Esophagus (tissue), 2 donors: ENCODE data around the gene TMEM203. TPM values are rescaled to one million over a fixed set of nuclear protein-coding genes. Genes with fewer than 3 reads are reported as not detected.

Experiments
- H3K27ac ChIP-seq, 2 donors: one replicate each; pipeline ENCODE4 v1.5.1; 2013; ENCODE audit warnings: low read depth in 2 of 2, mild to moderate bottlenecking in 2 of 2, inconsistent platforms in 1 of 2, low read length in 1 of 2, moderate library complexity in 1 of 2
- H3K27me3 ChIP-seq, 2 donors: one replicate each; pipeline ENCODE4 v1.6.1; 2013; ENCODE audit warnings: low read length in 2 of 2, control low read depth in 1 of 2, mild to moderate bottlenecking in 1 of 2; ENCODE audit not compliant: insufficient read depth in 2 of 2, control insufficient read depth in 1 of 2
- H3K36me3 ChIP-seq, 2 donors: one replicate each; pipeline ENCODE4 v1.6.1; 2013; ENCODE audit warnings: low read length in 1 of 2; ENCODE audit not compliant: control insufficient read depth in 2 of 2, insufficient read depth in 2 of 2
- H3K4me1 ChIP-seq, 2 donors: one replicate each; pipeline ENCODE4 v1.6.1; 2013; ENCODE audit warnings: low read length in 1 of 2; ENCODE audit not compliant: control insufficient read depth in 2 of 2, insufficient read depth in 2 of 2
- H3K4me3 ChIP-seq, 2 donors: one replicate each; pipeline ENCODE4 v1.5.1; 2013; ENCODE audit warnings: low read length in 2 of 2, mild to moderate bottlenecking in 2 of 2, low read depth in 1 of 2, moderate library complexity in 1 of 2
- H3K9me3 ChIP-seq, 2 donors: one replicate each; pipeline ENCODE4 v1.6.1; 2013; ENCODE audit warnings: mild to moderate bottlenecking in 2 of 2, low read depth in 1 of 2, low read length in 1 of 2, moderate library complexity in 1 of 2; ENCODE audit not compliant: control insufficient read depth in 2 of 2, insufficient read depth in 1 of 2
- WGBS, 2 donors: extraction: QIAGEN DNeasy Blood & Tissue Kit; methylation state at CpG; one replicate each; pipeline ENCODE4 v1.1.7; 2013; 5-methylcytosine and 5-hydroxymethylcytosine counted together
- polyA plus RNA-seq, 2 donors: library from polyadenylated mRNA; stranded (reverse); fragments of 200-250 nt; gene quantifications; one replicate each; pipeline ENCODE4 v1.2.3, GENCODE V29; 2013
- donor health status: healthy with polysubstance abuse.
- donor health status: Bipolar disorder and iron deficiency.

The TMEM203 gene
- polyA plus RNA-seq, 2 donors: 21.6 to 27.5 TPM

DNA sequence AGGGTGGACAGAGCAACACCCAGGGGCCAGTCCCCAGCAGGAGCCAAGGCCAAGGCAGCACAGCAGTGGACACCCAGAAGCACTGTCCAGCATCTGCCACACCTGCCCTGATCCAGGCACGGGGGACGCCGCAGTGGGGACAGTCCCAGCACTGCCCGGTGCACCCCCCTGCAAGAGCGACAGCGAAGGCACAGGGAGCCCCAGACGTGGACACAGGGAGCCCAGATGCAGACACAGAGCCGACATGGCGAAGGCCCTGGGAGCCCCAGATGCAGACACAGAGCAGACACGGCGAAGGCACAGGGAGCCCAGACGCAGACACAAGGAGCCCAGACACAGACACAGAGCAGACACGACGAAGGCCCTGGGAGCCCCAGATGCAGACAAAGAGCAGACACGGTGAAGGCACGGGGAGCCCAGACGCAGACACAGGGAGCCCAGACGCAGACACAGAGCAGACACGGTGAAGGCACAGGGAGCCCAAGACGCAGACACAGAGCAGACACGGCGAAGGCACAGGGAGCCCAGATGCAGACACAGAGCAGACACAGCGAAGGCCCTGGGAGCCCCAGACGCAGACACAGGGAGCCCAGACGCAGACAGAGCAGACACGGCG is 21.4 kb downstream of the TMEM203 start:
- H3K4me1 ChIP-seq: peaks cover 13 to 19% of the 10 kb centered on the region in 2 donors
- H3K4me3 ChIP-seq: no peak overlapping the region
- 94 to 95% methylated on average over 27 of the region's 27 CpGs for WGBS, 2 donors
- H3K27ac ChIP-seq: no peak overlapping the region
- H3K36me3 ChIP-seq: peaks cover 16 to 71% of the 10 kb centered on the region in 2 donors
- H3K9me3 ChIP-seq: no peaks in the 10 kb centered on the region
- H3K27me3 ChIP-seq: no peaks in the 10 kb centered on the region

DNA sequence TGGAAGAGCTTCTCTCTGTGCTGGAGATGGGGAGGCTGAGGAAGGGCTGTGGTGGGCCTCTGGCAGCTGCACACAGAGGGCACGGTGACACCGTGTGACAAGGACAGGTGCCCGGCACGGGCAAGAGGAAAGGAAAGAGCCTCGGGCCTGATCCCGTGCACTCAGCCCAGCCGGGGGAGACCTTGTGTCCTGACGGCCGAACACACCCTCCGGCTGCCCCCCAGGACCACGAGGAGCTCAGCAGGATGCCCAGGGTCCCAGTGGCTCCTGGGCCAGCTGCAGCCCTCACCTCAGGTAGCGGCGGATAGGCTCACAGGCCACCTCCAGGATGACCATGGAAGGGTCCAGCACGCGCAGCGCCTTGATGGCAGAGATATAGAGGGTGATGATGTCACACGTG is 22.6 kb downstream of the TMEM203 start:
- H3K27ac ChIP-seq: no peak overlapping the region
- H3K9me3 ChIP-seq: no peaks in the 10 kb centered on the region
- 90 to 96% methylated on average over 17 of the region's 17 CpGs for WGBS, 2 donors
- no peak overlapping the region for H3K4me3 ChIP-seq
- peaks cover 13 to 19% of the 10 kb centered on the region in 2 donors for H3K4me1 ChIP-seq
- peaks cover 16 to 84% of the 10 kb centered on the region in 2 donors for H3K36me3 ChIP-seq
- no peaks in the 10 kb centered on the region for H3K27me3 ChIP-seq

DNA sequence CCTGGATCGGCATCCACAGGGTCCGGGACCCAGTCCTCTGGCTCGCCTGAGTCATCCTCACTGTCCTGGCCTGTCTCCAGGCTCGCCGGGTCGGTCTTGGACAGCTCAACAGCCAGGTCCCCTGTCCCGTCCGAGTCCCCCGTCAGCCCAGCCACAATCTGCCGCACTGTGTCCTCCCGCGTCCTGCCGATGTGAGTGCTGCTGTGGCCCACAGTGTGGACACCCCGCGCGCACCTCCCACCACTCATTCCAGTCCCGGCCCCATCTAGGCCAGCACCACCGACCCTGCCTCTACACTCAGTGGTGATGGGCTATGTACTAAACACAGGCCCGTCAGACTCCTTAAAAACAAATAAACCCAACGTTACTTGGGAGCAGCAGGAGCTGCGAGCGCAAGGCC is 23.8 kb downstream of the TMEM203 start:
- Histone ChIP-seq H3K4me3 (no peak overlapping the region), H3K4me1 (peaks cover 5 to 9% of the 10 kb centered on the region in 2 donors), H3K9me3 (no peaks in the 10 kb centered on the region), H3K27me3 (no peaks in the 10 kb centered on the region), H3K36me3 (peaks cover 16 to 80% of the 10 kb centered on the region in 2 donors), H3K27ac (no peak overlapping the region)
- 92 to 95% methylated on average over 22 of the region's 22 CpGs for WGBS, 2 donors

DNA sequence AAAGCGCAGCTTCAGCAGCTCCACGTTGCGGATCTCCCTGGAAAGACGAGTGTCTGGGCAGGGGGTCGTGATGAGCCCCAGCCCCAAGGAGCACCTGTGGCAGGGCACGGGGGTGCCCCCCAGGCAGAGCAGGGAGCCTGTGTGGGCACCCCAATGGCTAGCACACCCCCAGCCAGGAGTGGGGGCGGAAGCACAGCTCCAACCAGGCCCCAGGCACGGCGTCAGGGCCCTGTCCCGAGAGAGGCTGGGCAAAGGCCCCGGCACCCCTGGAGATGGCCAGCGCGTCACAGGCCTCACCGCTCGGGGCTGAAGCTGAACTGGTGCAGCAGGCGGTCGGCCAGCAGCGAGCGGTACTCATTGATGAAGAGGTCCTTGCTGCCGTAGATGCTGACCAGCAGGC is 25.0 kb downstream of the TMEM203 start:
- whole genome bisulfite sequencing, 2 donors: 92 to 96% methylated on average over 20 of the region's 20 CpGs
- no peak overlapping the region for H3K4me3 ChIP-seq
- no peaks in the 10 kb centered on the region for H3K27me3 ChIP-seq
- H3K36me3 ChIP-seq: peaks cover 16 to 71% of the 10 kb centered on the region in 2 donors
- peaks cover 0 to under 1% of the 10 kb centered on the region in 2 donors for H3K4me1 ChIP-seq
- H3K27ac ChIP-seq: no peak overlapping the region
- H3K9me3 ChIP-seq: no peaks in the 10 kb centered on the region

DNA sequence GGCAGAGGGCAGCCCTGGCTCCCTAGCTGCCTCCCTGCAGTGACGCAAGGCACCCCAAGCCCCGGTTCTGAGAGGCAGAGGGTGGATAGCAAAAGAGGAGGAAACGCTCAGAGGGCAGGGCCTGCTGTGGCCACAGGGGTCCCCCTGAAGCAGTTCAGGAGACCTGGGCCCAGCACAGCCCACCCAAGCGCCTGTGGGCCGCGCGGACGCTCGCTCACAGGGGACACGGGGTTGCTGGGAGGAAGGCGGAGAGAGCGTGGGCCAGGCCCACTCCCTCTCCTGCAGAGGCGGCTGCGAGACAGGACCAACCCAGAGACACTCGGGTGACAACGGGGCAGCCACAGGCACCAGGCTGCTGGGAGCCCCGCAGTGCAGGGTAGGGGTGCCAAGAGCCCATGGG is 25.7 kb downstream of the TMEM203 start:
- peaks cover 3 to 7% of the 10 kb centered on the region in 2 donors for H3K4me1 ChIP-seq
- H3K4me3 ChIP-seq: no peak overlapping the region
- no peaks in the 10 kb centered on the region for H3K27me3 ChIP-seq
- H3K36me3 ChIP-seq: peaks cover 16 to 64% of the 10 kb centered on the region in 2 donors
- WGBS, 2 donors: 92 to 98% methylated on average over 12 to 17 of the region's 17 CpGs
- H3K9me3 ChIP-seq: no peaks in the 10 kb centered on the region
- no peak overlapping the region for H3K27ac ChIP-seq

DNA sequence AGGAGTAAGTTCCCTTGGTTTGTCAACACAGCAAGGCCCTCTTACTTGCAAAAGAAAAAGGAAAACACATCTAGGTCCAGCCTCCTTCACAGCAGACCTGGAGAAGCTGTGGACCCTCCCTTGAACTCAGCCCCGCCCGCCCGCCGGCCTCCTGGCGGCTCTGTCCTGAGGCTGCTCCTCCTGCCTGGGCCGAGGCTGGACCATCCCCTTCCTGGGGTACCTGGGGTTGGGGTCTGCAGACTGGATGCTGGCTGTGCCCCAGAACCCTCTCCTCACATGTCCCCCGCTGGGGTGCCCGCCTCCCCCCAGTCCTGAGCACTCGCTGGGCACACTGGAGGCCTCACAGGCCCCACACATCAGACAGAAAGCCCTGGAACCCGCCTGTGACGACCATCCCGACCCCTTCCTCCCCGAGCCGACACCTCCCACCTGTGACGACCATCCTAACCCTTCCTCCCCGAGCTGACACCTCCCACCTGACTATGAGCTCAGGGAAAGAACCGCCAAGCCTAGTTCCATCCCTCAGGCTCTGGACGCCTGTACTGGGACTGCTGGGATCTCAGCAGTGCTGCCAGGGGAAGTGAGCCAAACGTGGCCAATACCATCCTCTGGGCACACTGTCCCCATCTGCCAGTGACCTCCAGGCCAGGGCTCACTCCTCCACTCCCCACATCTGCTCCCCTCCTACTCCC is 26.4 kb downstream of the TMEM203 start:
- H3K27me3 ChIP-seq: no peaks in the 10 kb centered on the region
- peaks cover 3 to 11% of the 10 kb centered on the region in 2 donors for H3K4me1 ChIP-seq
- H3K36me3 ChIP-seq: peaks cover 13 to 58% of the 10 kb centered on the region in 2 donors
- H3K27ac ChIP-seq: no peak overlapping the region
- WGBS, 2 donors: 86 to 88% methylated on average over 17 to 19 of the region's 19 CpGs
- H3K9me3 ChIP-seq: no peaks in the 10 kb centered on the region
- no peak overlapping the region for H3K4me3 ChIP-seq

DNA sequence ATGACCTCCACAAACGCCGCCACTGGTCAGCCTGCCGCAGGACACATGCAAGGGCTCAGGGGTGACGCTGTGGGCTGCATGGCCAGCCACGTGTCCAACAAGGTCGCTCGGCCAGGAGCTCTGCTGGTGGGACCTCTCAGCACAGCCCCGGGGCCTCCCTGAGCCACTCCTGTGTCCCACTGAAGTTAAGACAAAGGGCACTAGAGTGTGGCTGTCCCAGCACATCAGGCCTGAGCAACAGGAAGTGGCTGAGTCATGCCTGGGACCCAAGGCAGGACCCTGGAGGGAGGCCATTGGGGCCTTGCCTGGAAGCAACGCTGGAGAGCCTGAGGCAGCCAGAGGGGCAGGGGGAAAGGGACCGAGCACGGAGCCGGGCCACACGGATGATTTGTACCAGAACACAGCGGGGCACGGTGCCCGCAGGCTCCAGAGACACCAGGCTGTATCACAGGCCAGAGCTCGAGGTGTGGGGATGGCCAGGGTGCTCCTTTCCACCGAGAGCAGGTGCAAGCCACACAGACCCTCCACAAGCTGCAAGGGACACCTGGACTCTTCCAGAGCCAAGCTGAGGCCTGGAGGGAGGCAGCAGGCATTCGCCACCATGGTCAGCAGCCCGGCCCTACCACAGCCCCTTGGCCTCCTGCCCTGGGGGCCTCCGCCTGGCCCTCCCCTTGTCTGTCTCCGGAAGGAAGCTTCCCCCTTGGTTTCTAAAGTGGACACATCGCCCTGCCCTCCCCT is 27.1 kb downstream of the TMEM203 start:
- no peak overlapping the region for H3K27ac ChIP-seq
- no peaks in the 10 kb centered on the region for H3K9me3 ChIP-seq
- H3K36me3 ChIP-seq: peaks cover 8 to 51% of the 10 kb centered on the region in 2 donors
- H3K4me3 ChIP-seq: no peak overlapping the region
- WGBS, 2 donors: 87 to 93% methylated on average over 23 of the region's 23 CpGs
- no peaks in the 10 kb centered on the region for H3K27me3 ChIP-seq
- H3K4me1 ChIP-seq: peaks cover 5 to 17% of the 10 kb centered on the region in 2 donors

DNA sequence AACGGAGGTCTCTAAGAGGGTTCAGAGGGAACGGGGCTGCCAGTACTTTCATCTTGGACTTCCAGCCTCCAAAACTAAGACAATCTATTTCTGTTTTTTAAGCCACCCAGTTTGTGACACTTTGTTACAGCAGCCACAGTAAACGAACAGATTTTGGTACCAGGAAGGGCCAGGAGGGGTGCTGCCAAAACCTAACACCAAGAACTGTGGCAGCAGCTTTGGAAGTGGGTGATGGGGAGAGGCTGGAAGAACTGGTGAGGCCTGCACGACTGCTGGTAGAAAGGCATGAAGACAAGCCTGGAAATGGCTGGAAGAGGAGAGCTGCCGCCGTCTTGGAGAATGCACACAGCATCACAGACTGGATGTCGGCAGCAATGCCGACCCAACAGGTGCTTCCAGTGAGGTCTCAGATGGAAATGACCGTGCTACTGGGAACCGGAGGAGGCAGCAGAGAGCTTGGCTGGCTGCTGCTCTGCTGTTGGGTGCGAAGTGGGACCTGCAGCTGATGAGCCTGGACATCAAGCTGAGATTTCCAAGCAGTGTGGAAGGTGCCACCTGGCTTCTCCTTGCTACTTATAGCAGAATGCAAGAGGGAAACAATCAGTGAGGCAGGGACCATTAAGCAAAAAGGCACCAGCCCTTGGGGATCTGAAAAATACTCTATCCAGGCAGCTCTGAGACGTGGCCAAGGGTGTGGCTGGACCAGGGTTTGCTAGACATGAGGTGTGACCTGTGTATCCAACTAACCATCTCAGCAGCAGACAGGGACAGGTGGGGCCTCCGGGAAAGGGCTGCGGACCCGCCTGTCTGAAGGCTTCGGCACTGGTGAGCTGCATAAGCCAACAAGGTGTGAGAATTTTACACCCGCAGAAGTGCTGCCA is 28.9 kb downstream of the TMEM203 start:
- Histone ChIP-seq H3K27me3 (no peaks in the 10 kb centered on the region), H3K9me3 (no peaks in the 10 kb centered on the region), H3K27ac (peak overlapping the region in 1 of 2 donors; percentile 14), H3K36me3 (peaks cover 4 to 36% of the 10 kb centered on the region in 2 donors), H3K4me3 (no peak overlapping the region), H3K4me1 (peaks cover 5 to 34% of the 10 kb centered on the region in 2 donors)
- WGBS, 2 donors: 49 to 50% methylated on average over 17 of the region's 17 CpGs
